PC-9 (cell line): ENCODE data around the gene FOXP1.

ENCODE experiments used
- CTCF ChIP-seq: fragments of 200-600 bp; sonication (generic); conservative IDR thresholded peaks from 2 replicates; pipeline ENCODE4 v1.6.1; 2017; ENCODE audit warnings: mixed run types, antibody characterized with exemption, mild to moderate bottlenecking, moderate library complexity
- EZH2 ChIP-seq: fragments of 200-600 bp; sonication (generic); IDR thresholded peaks from 2 replicates; pipeline ENCODE4 v1.8.0; 2017; ENCODE audit warnings: antibody characterized with exemption, low read depth

GRCh38 chr3:71530903-71531530 is 52.5 kb downstream of the FOXP1 start:
- TF ChIP-seq CTCF (no peak), EZH2 (no peak)
